Keratinocyte (primary cell): ENCODE data around the gene OSBPL5.

Experiments used
- EZH2 ChIP-seq: IDR thresholded peaks from one replicate; pipeline ENCODE4 v1.6.1; 2012; ENCODE audit warnings: inconsistent platforms, mild to moderate bottlenecking, low read length, moderate library complexity
- TF ChIP-seq, protein P1 (sequence below), 3 experiments: IDR thresholded peaks in 1 of 3; conservative IDR thresholded peaks in 1 of 3; optimal IDR thresholded peaks in 1 of 3; 2 replicates in 2 of 3; 3 replicates in 1 of 3; pipeline versions ENCODE3 to v1.5.1; 2011; ENCODE audit warnings: low read length in 3 of 3, mild to moderate bottlenecking in 3 of 3, moderate library complexity in 2 of 3, control low read depth in 1 of 3, inconsistent platforms in 1 of 3; ENCODE audit not compliant: insufficient read depth in 2 of 3; ENCODE audit errors: extremely low read depth in 1 of 3

DNA sequence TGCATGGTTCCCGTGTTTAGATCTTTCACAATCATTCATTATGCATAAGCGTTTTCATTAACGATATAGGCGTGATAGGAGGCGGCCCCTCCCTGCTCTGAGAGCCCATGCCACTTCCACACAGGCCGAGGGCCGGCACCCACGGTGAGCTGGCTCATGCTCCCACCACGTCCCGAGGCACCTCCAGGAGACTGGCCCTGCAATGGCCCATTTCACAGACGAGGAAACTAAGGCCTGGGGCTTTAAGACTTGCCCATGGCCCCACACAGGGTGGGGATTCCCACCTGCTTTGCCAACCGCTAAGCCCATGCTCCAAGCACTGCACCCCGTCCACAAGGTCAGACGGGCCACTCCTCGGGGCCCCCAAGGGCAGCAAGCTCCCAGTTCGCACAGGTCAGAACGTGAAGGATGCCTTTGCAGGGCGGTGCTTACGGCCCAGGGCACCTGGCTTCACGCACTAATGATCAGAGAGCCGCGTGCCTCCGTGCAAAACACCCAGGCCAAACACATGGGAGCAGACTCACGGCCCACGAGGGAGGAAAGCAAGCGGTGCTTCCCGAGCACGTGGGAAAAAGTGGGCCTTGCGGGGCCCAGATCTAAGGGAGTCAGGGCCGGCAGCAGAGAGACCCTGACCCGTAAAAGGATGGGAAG, 8.3 kb downstream of the OSBPL5 start:
- TF ChIP-seq, protein P1, sequence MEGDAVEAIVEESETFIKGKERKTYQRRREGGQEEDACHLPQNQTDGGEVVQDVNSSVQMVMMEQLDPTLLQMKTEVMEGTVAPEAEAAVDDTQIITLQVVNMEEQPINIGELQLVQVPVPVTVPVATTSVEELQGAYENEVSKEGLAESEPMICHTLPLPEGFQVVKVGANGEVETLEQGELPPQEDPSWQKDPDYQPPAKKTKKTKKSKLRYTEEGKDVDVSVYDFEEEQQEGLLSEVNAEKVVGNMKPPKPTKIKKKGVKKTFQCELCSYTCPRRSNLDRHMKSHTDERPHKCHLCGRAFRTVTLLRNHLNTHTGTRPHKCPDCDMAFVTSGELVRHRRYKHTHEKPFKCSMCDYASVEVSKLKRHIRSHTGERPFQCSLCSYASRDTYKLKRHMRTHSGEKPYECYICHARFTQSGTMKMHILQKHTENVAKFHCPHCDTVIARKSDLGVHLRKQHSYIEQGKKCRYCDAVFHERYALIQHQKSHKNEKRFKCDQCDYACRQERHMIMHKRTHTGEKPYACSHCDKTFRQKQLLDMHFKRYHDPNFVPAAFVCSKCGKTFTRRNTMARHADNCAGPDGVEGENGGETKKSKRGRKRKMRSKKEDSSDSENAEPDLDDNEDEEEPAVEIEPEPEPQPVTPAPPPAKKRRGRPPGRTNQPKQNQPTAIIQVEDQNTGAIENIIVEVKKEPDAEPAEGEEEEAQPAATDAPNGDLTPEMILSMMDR (optimal IDR thresholded peaks at IDR 0.05 in 1 of 3, IDR thresholded peaks at IDR 0.05 in 1 of 3, conservative IDR thresholded peaks at IDR 0.05 in 1 of 3; ENCODE audit: extremely low read depth in 1 of 3, insufficient read depth in 2 of 3, low read length in 3 of 3) = no peak
- no peak for TF ChIP-seq EZH2
